HL-60 (cell line): Measurements from ENCODE around the gene MLXIP.

Source experiments
- GABPA ChIP-seq: IDR thresholded peaks from 2 replicates; pipeline ENCODE4 v1.6.1; 2012; ENCODE audit warnings: low read depth
- POLR2AphosphoS5 ChIP-seq: IDR thresholded peaks from 2 replicates; pipeline ENCODE4 v1.6.1; 2012; ENCODE audit warnings: low read depth
- SPI1 ChIP-seq: IDR thresholded peaks from 2 replicates; pipeline ENCODE4 v1.6.1; 2012; ENCODE audit warnings: low read depth, mild to moderate bottlenecking, borderline replicate concordance
- TF ChIP-seq, protein P1 (sequence below): IDR thresholded peaks from one replicate; pipeline ENCODE4 v1.5.1; 2011; ENCODE audit warnings: low read length, control low read depth, inconsistent platforms; ENCODE audit not compliant: insufficient read depth

DNA sequence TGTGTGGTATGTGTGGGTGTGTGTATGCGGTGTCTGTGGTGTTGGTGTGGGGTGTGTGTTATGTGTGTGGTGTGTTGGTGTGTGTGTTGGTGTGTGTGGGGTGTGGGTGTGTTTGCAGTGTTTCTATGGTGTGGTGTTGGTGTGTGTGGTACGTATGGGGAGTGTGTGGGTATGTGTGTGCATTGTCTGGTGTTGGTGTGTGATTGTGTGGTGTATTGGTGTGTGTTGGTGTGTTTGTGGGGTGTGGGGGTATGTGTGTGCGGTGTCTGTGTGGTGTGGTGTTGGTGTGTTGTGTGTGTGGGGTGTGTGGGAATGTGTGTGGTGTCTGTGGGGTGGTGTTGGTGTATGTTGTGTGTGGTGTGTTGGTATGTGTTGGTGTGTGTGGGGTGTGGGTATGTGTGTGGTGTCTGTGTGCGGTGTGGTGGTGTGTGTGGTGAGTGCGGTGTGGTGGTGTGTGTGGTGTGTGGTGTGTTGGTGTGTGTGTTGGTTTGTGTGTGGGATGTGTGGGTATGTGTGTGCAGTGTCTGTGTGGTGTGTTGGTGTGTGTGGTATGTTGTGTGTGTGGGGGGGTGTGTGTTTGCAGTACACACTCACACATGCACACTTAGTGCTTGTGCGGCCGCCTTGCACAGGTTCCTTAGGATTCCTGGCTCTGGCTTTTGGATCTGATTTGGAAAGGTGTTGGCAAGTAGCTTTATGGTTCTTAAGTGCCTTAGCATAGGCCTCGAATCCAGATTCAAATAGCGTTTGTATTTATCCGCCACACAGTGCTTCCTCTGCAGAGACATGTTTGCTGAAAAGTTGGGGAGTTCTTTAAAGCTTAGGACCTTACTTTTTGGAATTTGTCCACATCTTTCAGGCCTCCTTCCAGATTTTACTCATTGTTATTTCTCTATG is 16.4 kb downstream of the MLXIP start:
- TF ChIP-seq, protein P1, sequence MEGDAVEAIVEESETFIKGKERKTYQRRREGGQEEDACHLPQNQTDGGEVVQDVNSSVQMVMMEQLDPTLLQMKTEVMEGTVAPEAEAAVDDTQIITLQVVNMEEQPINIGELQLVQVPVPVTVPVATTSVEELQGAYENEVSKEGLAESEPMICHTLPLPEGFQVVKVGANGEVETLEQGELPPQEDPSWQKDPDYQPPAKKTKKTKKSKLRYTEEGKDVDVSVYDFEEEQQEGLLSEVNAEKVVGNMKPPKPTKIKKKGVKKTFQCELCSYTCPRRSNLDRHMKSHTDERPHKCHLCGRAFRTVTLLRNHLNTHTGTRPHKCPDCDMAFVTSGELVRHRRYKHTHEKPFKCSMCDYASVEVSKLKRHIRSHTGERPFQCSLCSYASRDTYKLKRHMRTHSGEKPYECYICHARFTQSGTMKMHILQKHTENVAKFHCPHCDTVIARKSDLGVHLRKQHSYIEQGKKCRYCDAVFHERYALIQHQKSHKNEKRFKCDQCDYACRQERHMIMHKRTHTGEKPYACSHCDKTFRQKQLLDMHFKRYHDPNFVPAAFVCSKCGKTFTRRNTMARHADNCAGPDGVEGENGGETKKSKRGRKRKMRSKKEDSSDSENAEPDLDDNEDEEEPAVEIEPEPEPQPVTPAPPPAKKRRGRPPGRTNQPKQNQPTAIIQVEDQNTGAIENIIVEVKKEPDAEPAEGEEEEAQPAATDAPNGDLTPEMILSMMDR, result no peak
- TF ChIP-seq POLR2AphosphoS5 (no peak), GABPA (no peak), SPI1 (no peak)
